ENCODE data around the gene GINM1. TPM values are rescaled to one million over a fixed set of nuclear protein-coding genes. Genes with fewer than 3 reads are reported as not detected.

Gene GINM1
- total RNA-seq, 1 experiment from 2014 or later: 24.0 TPM

GRCh38 chr6:149563928-149564325 is 2.2 kb upstream of the GINM1 start:
- H3K4me3 ChIP-seq (ENCODE audit: low read depth, low read length, poor library complexity, severe bottlenecking): no peak overlapping the region
- H3K27me3 ChIP-seq (replicated peaks; ENCODE audit: insufficient read depth, low read depth, low read length, poor library complexity): peaks cover 17% of the 10 kb centered on the region
- H3K9me3 ChIP-seq (ENCODE audit: low read depth, low read length, poor library complexity, severe bottlenecking): no peaks in the 10 kb centered on the region
- intact Hi-C loops (cut with micrococcal nuclease; ENCODE audit: unreplicated experiment): loop anchor here (10.0 kb wide), 2 partner anchors 151 to 301 kb away; partner anchors contain the start of genes LATS1 and LRP11
- TF ChIP-seq EZH2 (IDR thresholded peaks at IDR 0.05; ENCODE audit: borderline replicate concordance, low read depth, low read length, poor library complexity, severe bottlenecking) (no peak), CTCF (conservative IDR thresholded peaks at IDR 0.05; ENCODE audit: low read depth, low read length) (no peak)
- POLR2A ChIA-PET (ENCODE audit: low non-redundant PET): no interaction called here
- BruUV-seq (replicated peaks): no TSS peak
- no peaks in the 10 kb centered on the region for H3K4me1 ChIP-seq (ENCODE audit: insufficient read depth, low read length, poor library complexity, severe bottlenecking)
- no peaks in the 10 kb centered on the region for H3K36me3 ChIP-seq (ENCODE audit: insufficient read depth, low read length, poor library complexity, severe bottlenecking)
- no peak for DNase-seq (ENCODE audit: low spot score)
- H3K27ac ChIP-seq (ENCODE audit: low read depth, low read length, poor library complexity, severe bottlenecking): no peak overlapping the region
- CTCF ChIA-PET: no interaction called here

GRCh38 chr6:149566410-149567193 is 427 bp downstream of the GINM1 start:
- H3K36me3 ChIP-seq (ENCODE audit: insufficient read depth, low read length, poor library complexity, severe bottlenecking): no peaks in the 10 kb centered on the region
- BruUV-seq (replicated peaks): no TSS peak
- ChIA-PET POLR2A (ENCODE audit: low non-redundant PET) (no interaction called here), CTCF (interaction anchor here (0.6 kb wide), 1 partner anchor 19 kb away, joined by 7 read pairs; no protein-coding TSS in a partner anchor)
- H3K9me3 ChIP-seq (ENCODE audit: low read depth, low read length, poor library complexity, severe bottlenecking): no peaks in the 10 kb centered on the region
- H3K4me3 ChIP-seq (ENCODE audit: low read depth, low read length, poor library complexity, severe bottlenecking): peak overlapping the region; percentile 100
- H3K27ac ChIP-seq (ENCODE audit: low read depth, low read length, poor library complexity, severe bottlenecking): peak overlapping the region; percentile 87
- DNase-seq (ENCODE audit: low spot score): peak; percentile 60
- TF ChIP-seq CTCF (conservative IDR thresholded peaks at IDR 0.05; ENCODE audit: low read depth, low read length) (no peak), EZH2 (IDR thresholded peaks at IDR 0.05; ENCODE audit: borderline replicate concordance, low read depth, low read length, poor library complexity, severe bottlenecking) (no peak)
- no peaks in the 10 kb centered on the region for H3K4me1 ChIP-seq (ENCODE audit: insufficient read depth, low read length, poor library complexity, severe bottlenecking)
- intact Hi-C loops (cut with micrococcal nuclease; ENCODE audit: unreplicated experiment): loop anchor here (10.0 kb wide), 2 partner anchors 148 to 298 kb away; partner anchors contain the start of genes LATS1 and LRP11
- no peaks in the 10 kb centered on the region for H3K27me3 ChIP-seq (replicated peaks; ENCODE audit: insufficient read depth, low read depth, low read length, poor library complexity)

- intact Hi-C loops (cut with micrococcal nuclease; ENCODE audit: unreplicated experiment): loop anchor here (10.0 kb wide), 2 partner anchors 148 to 298 kb away; partner anchors contain the start of genes LATS1 and LRP11
- BruUV-seq (replicated peaks): no TSS peak
- Histone ChIP-seq H3K27me3 (replicated peaks; ENCODE audit: insufficient read depth, low read depth, low read length, poor library complexity) (no peaks in the 10 kb centered on the region), H3K4me3 (ENCODE audit: low read depth, low read length, poor library complexity, severe bottlenecking) (peak overlapping the region; percentile 100), H3K4me1 (ENCODE audit: insufficient read depth, low read length, poor library complexity, severe bottlenecking) (no peaks in the 10 kb centered on the region), H3K36me3 (ENCODE audit: insufficient read depth, low read length, poor library complexity, severe bottlenecking) (no peaks in the 10 kb centered on the region), H3K27ac (ENCODE audit: low read depth, low read length, poor library complexity, severe bottlenecking) (peak overlapping the region; percentile 87), H3K9me3 (ENCODE audit: low read depth, low read length, poor library complexity, severe bottlenecking) (no peaks in the 10 kb centered on the region)
- no peak for DNase-seq (ENCODE audit: low spot score)
- CTCF ChIA-PET: no interaction called here
- POLR2A ChIA-PET (ENCODE audit: low non-redundant PET): no interaction called here
- TF ChIP-seq EZH2 (IDR thresholded peaks at IDR 0.05; ENCODE audit: borderline replicate concordance, low read depth, low read length, poor library complexity, severe bottlenecking): no peak
- no peak for TF ChIP-seq CTCF (conservative IDR thresholded peaks at IDR 0.05; ENCODE audit: low read depth, low read length)
Measured at GRCh38 chr6:149567194-149567586, 1.0 kb downstream of the GINM1 start.

Measured in A673 (cell line).